ENCODE results near the gene FUT2.

Gene FUT2

DNA sequence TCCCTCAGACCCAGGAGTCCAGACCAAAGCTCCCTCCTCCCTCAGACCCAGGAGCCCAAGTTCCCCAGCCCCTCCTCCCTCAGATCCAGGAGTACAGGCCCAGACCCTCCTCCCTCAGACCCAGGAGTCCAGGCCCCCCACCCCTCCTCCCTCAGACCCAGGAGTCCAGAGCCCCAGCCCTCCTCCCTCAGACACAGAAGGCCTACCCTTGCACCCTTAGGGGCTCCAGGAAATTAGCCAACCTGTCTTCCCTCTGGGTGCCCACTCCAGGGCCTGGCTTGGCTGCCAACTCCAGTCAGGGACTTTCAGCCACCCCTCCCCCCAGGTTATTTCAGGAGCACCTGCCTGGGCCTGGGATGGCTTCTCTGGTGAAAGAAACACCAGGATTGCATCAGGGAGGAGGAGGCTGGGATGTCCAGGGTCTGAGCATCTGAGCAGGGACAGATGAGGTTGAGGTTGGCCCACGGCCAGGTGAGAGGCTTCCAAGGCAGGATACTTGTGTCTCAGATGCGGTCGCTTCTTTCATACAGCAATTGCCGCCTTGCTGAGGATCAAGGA, 59.4 kb downstream of the FUT2 start, which contains the start of gene FGF21:
TSS of gene FGF21 (plus strand) at position 441 of the 558 bp plus-strand sequence. CDS start 713 bp downstream, outside the sequence.
- no peak for DNase-seq
